ENCODE results near the gene PITPNC1. TPM values are rescaled to one million over a fixed set of nuclear protein-coding genes. Genes with fewer than 3 reads are reported as not detected.

Gene PITPNC1
- total RNA-seq, 1 experiment from 2014 or later, result 35.5 TPM

- H3K4me3 ChIP-seq (ENCODE audit: low read depth, low read length, poor library complexity, severe bottlenecking), result no peak overlapping the region
- DNase-seq (ENCODE audit: low spot score), result no peak
- BruUV-seq (replicated peaks), result no TSS peak
- H3K27me3 ChIP-seq (replicated peaks; ENCODE audit: insufficient read depth, low read depth, low read length, poor library complexity), result no peaks in the 10 kb centered on the region
- H3K9me3 ChIP-seq (ENCODE audit: low read depth, low read length, poor library complexity, severe bottlenecking), result no peaks in the 10 kb centered on the region
- H3K4me1 ChIP-seq (ENCODE audit: insufficient read depth, low read length, poor library complexity, severe bottlenecking), result peaks cover 12% of the 10 kb centered on the region
- ChIA-PET POLR2A (ENCODE audit: low non-redundant PET) (no interaction called here), CTCF (no interaction called here)
- no peak overlapping the region for H3K27ac ChIP-seq (ENCODE audit: low read depth, low read length, poor library complexity, severe bottlenecking)
- TF ChIP-seq EZH2 (IDR thresholded peaks at IDR 0.05; ENCODE audit: borderline replicate concordance, low read depth, low read length, poor library complexity, severe bottlenecking), result no peak
- no peak for TF ChIP-seq CTCF (conservative IDR thresholded peaks at IDR 0.05; ENCODE audit: low read depth, low read length)
- intact Hi-C loops (cut with micrococcal nuclease; ENCODE audit: unreplicated experiment), result no loop called here
- H3K36me3 ChIP-seq (ENCODE audit: insufficient read depth, low read length, poor library complexity, severe bottlenecking), result no peaks in the 10 kb centered on the region
Measured at GRCh38 chr17:67392111-67392510, 15.0 kb downstream of the PITPNC1 start.

- H3K9me3 ChIP-seq (ENCODE audit: low read depth, low read length, poor library complexity, severe bottlenecking), result no peaks in the 10 kb centered on the region
- no peaks in the 10 kb centered on the region for H3K27me3 ChIP-seq (replicated peaks; ENCODE audit: insufficient read depth, low read depth, low read length, poor library complexity)
- CTCF ChIA-PET, result no interaction called here
- H3K27ac ChIP-seq (ENCODE audit: low read depth, low read length, poor library complexity, severe bottlenecking), result no peak overlapping the region
- no peak overlapping the region for H3K4me3 ChIP-seq (ENCODE audit: low read depth, low read length, poor library complexity, severe bottlenecking)
- POLR2A ChIA-PET (ENCODE audit: low non-redundant PET), result no interaction called here
- no peak for DNase-seq (ENCODE audit: low spot score)
- TF ChIP-seq CTCF (conservative IDR thresholded peaks at IDR 0.05; ENCODE audit: low read depth, low read length) (no peak), EZH2 (IDR thresholded peaks at IDR 0.05; ENCODE audit: borderline replicate concordance, low read depth, low read length, poor library complexity, severe bottlenecking) (no peak)
- intact Hi-C loops (cut with micrococcal nuclease; ENCODE audit: unreplicated experiment), result no loop called here
- no peaks in the 10 kb centered on the region for H3K36me3 ChIP-seq (ENCODE audit: insufficient read depth, low read length, poor library complexity, severe bottlenecking)
- no TSS peak for BruUV-seq (replicated peaks)
- H3K4me1 ChIP-seq (ENCODE audit: insufficient read depth, low read length, poor library complexity, severe bottlenecking), result peaks cover 8% of the 10 kb centered on the region
Measured at GRCh38 chr17:67393809-67394397, 16.8 kb downstream of the PITPNC1 start.

- CTCF ChIA-PET, result no interaction called here
- Histone ChIP-seq H3K9me3 (ENCODE audit: low read depth, low read length, poor library complexity, severe bottlenecking) (no peaks in the 10 kb centered on the region), H3K36me3 (ENCODE audit: insufficient read depth, low read length, poor library complexity, severe bottlenecking) (no peaks in the 10 kb centered on the region), H3K4me1 (ENCODE audit: insufficient read depth, low read length, poor library complexity, severe bottlenecking) (peaks cover 17% of the 10 kb centered on the region), H3K4me3 (ENCODE audit: low read depth, low read length, poor library complexity, severe bottlenecking) (no peak overlapping the region), H3K27me3 (replicated peaks; ENCODE audit: insufficient read depth, low read depth, low read length, poor library complexity) (no peaks in the 10 kb centered on the region), H3K27ac (ENCODE audit: low read depth, low read length, poor library complexity, severe bottlenecking) (peak overlapping the region; percentile 65)
- POLR2A ChIA-PET (ENCODE audit: low non-redundant PET), result no interaction called here
- intact Hi-C loops (cut with micrococcal nuclease; ENCODE audit: unreplicated experiment), result loop anchor here (5.0 kb wide), 1 partner anchor 43 kb away; no protein-coding TSS in a partner anchor
- no peak for DNase-seq (ENCODE audit: low spot score)
- no peak for TF ChIP-seq CTCF (conservative IDR thresholded peaks at IDR 0.05; ENCODE audit: low read depth, low read length)
- TF ChIP-seq EZH2 (IDR thresholded peaks at IDR 0.05; ENCODE audit: borderline replicate concordance, low read depth, low read length, poor library complexity, severe bottlenecking), result no peak
- no TSS peak for BruUV-seq (replicated peaks)
Measured at GRCh38 chr17:67399676-67400075, 22.6 kb downstream of the PITPNC1 start.

All from A673 (cell line).